ENCODE results near the gene CYP11A1.
"Not testable (repeated sequence)": the region's sequence is repeated elsewhere in the genome, so short reads cannot be mapped to it uniquely, and the experiment has no call there.

CYP11A1 gene

DNA sequence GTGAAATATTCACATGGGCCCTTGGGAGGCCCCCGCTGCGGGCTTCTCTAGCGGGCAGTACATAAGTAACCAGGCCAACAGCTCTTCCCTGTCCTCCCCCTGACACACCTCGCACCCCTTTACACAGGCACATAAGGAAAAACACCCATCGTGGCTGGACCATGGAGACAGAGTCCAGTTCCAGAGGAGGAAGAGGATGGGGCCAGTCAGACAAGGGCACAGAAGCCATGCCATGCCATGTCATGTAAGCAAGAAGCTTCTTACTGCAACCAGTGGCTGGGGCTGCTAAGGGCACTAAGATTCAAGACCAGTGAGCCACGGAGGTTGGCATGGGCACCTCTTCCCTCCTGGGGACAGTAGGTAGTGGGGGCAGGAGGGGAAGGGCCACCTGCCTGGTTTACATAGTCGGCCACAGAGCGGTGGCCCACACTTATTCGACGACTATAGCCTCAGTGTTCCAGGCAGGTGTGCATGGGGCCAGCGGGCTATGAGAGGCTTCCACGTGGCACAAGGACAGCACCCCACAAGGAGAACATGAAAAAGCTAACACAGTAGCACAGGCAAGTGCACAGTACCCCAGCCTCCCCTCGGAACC, 5.7 kb upstream of the CYP11A1 start:
- DNase-seq: no peak

DNA sequence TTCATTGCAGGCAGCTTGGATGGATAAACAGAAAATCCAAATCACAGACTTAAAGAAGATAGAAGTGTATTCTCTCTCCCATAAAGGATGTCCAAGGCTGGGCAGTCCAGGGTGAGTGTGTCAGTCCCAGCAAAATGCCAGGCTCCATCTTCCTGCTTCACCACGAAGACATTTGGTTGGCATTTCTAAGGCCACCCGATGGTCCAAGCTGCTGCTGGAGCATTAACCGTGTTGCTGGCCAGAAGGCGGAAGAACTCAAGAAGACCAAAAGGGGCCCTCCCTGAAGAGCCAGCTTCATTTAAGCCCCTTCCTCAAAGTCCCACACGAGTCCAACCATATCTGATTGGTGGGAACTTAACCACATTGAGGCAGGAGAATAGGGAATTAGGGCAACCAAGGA, 3.0 kb upstream of the CYP11A1 start:
- DNase-seq: no peak

DNA sequence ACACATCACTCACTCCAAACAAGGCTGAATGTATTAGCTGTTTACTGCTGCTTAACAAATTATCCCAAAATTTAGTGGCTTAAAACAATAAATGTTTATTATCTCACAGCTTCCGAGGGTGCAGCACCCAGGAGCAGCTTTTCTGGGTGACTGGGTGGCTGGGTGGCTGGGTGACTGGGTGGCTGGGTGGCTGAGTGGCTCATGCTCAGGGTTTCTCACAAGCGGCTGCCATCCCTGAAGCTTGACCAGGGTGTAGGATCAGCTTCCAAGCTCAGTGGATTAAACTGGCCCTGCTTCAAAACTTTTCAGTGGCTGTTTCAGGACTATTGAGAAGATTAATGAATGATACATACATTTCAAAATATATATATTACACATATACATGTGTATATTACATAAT, 2.3 kb upstream of the CYP11A1 start:
- DNase-seq: no peak

DNA sequence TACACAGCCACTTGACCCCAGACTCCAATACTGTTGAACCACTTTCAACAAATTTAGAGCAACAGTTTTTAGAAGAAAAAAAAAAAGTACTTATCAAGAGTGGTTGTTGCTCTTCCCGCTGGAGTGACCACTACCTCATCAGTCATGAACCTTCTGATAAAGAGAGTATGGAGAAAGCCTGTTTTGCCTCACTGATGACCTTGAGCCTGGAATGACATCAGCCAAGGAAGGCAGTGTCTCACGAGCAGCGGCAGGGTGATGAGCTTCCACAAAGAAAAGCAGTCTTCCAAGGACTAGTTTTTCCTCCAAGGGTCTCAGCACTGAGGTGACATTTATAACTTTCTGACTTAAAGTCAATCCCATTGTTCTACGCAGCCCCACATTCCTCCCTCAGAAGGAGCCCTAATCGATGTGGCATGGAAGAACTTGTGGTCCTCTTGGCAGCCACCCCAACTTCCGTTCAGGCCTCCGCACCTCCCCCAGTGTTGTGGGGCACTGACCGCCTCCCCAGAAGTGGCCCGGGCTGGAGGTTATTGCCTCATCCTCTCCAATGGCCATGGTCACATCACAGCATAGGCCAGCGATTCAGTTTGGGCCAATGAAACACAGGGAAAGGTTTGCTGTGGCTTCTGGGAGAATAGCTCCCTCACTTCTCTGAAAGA, 1.8 kb upstream of the CYP11A1 start:
- no peak for DNase-seq

DNA sequence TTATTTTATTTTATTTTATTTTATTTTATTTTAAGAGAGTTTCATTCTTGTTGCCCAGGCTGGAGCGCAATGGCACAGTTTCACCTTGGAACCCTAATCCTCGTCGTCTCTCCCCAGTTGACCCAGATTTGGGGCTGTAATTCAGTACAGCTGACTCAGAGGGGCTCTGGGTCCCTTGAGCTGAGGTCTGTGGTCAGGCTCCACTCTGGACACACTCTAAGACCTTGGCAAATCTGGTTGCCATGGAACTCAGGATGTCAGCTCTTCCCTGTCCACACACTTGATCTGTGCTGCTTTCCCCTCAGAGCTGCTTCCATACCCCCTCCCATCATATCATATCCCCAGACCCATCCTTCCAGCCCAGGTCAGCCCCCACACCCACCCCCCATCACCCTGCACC, 675 bp upstream of the CYP11A1 start:
- no peak for DNase-seq

DNA sequence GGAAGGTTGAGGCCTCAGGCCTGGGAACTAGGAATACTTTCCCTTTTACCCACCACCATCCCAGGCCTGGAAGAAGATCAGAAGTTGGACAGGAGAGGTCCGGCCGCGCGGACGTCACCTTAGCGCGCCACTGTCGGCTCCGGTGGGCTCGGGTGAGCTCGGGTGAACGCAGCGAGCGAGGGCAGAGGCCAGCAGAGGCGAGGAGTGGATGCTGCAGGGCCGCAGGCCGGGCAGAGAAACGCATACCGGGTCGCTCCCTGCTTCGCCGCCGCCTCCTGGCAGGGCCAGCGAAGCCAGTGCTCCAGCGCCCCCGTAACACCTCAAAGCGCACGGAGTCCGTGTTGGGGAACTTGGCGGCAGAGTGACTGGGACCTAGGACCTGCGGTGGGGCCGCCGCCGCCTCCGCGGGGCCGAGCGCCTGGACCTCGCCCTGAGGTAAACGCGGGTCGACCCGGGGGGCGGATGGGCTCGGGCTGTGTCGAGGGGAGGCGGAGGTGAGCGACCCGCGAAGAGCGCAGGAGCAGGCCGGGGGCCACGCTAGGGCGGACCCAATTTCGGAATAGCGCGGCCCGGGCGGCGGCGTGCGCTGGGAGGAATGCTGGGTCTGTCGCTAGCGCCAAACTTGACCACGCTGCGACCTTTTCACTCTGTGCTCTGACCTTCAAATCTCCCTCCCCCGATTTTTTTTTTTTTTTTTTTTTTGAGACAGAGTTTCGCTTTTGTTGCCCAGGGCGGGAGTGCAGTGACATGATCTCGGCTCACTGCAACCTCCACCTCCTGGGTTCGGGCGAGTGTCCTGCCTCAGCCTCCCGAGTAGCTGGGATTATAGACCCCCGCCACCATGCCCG, 1.6 kb downstream of the CYP11A1 start:
- no peak for DNase-seq

DNA sequence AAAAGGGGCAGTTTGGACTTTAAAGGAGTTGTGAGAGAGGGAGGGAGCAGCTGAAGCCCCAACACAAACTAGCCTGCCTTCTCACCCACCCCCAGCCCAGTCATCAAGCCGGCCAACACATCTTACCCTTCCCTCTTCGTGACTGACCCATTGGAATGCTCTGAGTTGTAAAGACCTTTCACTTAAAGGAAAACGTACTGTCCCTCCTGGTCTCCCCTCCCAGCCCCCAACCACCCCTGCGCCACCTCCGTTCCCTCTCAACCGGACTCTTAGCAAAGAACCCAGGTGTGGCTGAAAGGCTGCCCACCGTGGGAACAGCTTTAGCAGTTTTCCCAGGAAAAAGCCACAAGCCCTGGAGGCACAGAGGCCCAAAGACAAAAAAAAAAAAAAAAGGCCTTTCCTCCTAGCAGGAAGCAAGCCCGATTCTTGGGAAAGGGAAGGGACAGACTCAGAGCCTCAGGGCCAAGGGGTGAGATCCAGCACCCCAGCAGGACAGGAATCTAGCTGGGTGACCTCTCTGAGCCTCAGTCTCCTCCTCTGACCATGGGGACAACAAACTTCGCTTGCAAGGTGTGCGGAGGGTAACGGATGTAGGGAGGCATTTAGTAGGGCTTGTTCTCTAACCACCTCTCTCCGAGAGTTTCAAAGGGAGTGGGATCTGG, 2.4 kb downstream of the CYP11A1 start:
- no peak for DNase-seq

DNA sequence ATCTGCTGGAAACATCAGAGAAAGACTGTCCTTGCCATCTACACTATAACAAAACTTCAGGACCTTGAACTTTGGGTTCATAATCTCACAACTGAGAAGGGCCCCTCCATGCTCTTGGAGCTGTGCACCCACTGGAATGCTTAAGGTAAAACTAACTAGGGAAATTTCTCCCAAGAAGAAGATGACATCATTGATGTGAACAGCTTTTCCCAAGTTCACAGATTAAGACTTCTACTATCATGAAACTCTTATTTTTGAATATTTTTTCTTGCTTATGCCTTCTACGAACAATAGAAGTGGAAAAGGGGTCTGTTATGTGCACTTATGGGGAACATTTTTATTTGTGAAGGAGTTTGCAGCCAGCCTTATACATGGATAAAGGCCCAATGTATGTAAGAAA, 5.0 kb downstream of the CYP11A1 start:
- DNase-seq: no peak

DNA sequence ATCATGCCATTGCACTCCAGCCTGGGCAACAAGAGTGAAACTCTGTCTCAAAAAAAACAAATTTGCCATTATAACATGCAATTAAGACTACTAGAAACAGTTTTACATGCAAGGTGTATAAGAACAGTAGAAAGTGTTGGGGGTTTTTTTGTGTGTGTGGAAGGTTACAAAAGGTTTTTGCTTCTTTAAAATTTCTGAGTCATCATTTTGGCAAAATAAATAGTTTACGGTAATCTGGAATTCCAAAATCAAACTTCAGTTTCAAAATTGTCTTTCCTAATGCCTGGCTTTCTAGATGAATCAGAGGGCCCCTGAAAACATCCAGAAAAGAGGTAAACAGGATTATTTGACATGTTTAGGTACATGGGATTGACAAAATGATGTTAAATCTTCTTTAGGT, 6.6 kb downstream of the CYP11A1 start:
- DNase-seq: not testable (repeated sequence)

DNA sequence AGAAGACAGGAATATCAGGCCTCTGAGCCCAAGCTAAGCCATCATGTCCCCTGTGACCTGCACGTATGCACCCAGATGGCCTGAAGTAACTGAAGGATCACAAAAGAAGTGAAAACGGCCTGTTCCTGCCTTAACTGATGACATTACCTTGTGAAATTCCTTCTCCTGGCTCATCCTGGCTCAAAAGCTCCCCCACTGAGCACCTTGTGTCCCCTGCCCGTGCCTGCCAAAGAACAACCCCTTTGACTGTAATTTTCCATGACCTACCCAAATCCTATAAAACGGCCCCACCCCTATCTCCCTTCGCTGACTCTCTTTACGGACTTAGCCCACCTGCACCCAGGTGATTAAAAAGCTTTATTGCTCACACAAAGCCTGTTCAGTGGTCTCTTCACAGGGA, 8.1 kb downstream of the CYP11A1 start:
- DNase-seq: not testable (repeated sequence)

DNA sequence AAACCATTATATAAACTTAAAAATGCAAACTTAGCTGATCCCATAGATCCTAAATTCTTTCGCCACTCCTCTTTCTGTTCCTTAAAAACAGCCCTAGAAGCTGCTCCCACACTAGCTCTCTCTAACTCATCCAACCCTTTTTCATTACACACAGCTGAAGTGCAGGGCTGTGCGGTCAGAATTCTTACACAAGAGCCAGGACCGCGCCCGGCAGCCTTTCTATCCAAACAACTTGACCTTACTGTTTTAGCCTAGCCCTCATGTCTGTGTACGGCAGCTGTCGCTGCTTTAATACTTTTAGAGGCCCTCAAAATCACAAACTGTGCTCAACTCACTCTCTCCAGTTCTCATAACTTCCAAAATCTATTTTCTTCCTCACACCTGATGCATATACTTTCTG, 9.9 kb downstream of the CYP11A1 start:
- not testable (repeated sequence) for DNase-seq

DNA sequence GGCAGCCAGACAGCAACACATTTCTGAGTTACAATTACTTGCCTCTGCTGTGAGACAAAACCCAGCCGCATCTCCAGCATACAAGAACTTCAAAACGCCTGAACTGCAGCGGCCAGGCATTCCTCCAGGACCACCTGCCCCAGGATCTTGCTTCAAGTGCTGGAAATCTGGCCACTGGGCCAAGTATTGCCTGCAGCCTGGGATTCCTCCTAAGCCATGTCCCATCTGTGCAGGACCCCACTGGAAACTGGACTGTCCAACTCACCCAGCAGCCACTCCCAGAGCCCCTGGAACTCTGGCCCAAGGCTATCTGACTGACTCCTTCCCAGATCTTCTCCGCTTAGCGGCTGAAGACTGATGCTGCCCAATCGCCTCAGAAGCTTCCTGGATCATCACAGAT, 11.4 kb downstream of the CYP11A1 start:
- not testable (repeated sequence) for DNase-seq

DNA sequence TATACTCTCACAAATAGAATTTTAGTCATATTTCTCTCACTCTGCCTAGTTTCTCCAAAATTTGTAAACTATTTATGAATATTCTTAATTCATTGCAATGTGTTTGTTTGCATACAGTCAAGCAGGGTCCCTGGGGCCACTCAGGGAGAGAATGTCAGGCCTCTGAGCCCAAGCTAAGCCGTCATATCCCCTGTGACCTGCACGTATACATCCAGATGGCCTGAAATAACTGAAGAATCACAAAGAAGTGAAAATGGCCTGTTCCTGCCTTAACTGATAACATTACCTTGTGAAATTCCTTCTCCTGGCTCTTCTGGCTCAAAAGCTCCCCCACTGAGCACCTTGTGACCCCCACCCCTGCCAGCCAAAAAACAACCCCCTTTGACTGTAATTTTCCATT, 13.5 kb downstream of the CYP11A1 start:
- not testable (repeated sequence) for DNase-seq

DNA sequence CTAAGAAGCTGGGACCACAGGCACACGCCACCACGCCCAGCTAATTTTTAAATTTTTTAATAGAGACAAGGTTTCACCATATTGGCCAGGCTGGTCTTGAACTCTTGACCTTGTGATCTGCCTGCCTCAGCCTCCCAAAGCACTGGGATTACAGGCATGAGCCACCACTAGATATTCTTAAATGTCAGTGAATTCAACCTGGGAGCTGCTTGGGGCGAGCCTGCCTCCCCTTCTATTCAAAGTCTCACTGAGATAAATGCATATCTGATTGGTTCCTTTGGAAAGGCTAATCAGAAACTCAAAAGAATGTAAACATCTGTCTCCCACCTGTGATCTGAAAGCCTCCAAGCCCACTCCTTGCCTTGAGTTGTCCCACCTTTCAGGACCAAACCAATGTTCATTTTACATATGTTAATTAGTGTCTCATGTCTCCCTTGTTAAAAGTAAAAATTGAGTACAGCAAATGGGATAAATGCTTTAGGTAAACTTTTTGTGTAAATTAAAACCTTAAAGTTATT, 15.0 kb downstream of the CYP11A1 start:
- DNase-seq: no peak

DNA sequence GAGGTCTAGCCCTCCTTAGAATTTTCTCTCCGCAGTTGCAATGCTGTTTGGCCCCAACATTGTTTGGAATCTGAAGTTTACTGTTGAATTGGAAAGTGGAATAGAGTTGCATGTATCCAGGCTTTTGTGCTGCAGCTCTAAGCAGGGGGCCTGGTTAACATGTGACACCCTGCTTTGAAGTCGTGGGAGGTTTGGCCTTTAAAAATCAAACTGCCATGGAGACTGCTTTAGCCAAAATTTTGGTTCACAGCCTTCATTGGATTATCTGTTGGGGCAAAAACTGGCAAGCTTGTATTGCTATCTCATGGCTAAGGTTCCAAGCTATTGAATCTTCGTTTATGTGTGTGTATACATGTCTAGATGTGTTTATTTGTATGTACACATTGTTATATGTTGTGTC, 15.8 kb downstream of the CYP11A1 start:
- no peak for DNase-seq

DNA sequence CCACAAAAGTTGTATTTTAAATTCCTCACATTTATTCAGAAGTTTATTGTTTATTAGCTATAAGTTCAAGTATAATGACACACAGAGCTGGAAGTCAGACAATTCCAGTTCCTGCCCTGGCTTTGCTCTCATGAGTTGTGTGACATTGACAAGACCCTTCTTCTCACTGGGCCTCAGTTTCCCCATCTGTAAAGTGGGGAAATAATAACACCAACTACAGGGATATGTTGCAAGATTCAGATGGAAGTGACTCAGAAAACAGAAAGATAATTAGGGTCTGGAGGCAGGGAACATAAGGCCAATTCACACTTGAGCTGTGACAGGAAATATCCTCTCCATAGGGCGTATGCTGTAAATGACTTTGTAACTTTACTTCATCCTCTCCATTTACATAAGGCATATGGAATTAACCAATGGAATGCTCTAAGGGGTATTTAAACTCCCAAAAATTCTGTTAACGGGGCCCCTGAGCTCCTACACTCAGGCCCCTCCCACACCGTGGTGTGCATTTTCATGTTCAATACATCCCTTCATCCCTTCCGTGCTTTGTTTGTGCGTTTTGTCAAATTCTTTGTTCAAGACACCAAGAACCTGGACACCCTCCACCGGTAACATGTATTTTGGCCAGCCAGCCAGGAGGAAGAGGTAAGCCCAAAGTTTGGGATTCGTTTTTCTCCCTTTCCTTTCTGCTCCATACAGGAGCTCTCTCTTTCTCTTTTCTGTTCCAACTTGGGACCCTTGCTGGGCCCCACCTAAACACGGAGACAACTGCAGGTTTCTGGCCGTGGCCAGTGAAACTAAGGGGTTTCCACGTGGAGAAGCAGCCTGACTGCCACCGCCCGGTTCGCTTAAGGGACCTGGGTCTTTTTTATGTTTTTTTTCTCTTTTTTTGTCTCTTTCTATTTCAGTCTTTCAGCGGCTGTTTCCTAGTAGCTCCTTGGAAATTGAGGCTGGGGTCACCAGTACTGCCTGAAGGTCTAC, 16.9 kb downstream of the CYP11A1 start:
- no peak for DNase-seq

DNA sequence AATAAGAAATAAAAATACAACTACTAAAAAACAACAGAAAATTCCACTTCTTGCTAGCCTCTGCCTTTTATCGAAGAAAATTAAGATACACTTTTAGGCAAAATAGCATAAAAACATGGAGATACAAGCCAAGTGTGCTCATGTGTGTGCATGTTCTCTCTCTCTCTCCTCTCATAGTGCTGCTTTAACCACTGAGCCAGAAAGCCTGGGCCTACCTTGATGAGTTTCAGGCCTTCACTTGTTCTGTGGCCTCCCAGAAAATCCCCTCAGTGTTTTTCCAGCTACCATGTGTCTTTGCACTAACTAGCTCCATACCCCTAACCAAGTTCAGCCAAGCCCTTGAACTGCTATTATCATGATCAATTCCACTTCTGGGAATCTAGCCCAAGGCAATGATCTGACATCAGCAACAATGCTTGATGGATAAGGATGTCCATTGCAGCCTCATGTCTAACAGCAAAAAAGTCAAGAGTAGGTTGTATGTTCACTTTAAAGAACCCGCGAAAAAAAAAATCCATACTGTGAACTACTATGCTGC, 18.1 kb downstream of the CYP11A1 start:
- DNase-seq: no peak

DNA sequence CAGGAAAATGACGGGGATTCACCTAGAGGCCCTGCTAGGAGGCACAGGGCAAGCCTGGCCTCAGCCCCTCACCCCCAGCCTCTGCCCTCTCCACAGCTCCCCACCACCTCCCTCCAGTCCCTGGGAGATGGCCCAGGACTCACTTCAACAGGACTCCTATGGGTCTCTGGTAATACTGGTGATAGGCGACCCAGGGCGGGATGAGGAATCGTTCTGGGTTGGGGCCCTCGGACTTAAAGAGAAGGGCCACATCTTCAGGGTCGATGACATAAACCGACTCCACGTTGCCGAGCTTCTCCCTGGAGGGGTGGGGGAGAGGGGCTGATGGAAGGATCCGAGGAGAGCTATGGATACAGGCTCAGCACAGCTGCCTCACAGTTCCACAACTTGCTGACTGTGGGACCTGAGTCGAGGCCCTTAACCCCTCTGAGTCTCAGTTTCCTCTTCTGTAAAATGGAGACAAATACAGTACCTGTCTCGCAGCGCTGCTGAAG, 19.6 kb downstream of the CYP11A1 start:
- DNase-seq: no peak

DNA sequence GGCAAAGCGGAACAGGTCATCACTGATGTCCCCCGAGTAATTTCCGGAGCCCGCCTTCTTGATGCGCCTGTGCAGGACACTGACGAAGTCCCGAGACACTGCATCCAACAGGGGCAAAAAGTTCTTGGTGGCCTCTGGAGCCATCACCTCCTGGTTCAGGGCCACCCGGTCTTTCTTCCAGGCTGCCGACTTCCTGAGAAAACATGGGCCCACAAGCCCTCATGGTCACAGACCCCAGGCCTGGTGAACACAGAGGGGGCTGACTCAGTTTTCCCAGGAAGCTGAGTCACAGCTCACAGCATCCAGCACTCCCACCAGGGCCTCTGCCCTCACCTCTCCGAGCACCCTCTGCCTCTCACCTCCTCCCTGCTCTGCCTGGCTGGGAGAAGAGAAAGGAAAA, 22.4 kb downstream of the CYP11A1 start:
- DNase-seq: no peak

DNA sequence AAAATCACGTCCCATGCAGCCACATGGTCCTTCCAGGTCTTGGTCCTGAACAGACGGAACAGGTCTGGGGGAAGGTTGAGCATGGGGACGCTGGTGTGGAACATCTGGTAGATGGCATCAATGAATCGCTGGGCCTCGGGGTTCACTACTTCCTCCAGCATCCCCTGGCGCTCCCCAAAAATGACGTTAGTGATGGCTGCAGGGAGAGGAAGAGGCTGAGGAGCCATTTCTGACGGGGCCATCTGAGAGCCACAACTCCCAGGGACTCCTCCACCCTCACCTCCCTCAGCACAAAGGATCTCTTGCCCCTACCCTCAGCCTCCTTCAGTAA, 23.7 kb downstream of the CYP11A1 start:
- no peak for DNase-seq

DNA sequence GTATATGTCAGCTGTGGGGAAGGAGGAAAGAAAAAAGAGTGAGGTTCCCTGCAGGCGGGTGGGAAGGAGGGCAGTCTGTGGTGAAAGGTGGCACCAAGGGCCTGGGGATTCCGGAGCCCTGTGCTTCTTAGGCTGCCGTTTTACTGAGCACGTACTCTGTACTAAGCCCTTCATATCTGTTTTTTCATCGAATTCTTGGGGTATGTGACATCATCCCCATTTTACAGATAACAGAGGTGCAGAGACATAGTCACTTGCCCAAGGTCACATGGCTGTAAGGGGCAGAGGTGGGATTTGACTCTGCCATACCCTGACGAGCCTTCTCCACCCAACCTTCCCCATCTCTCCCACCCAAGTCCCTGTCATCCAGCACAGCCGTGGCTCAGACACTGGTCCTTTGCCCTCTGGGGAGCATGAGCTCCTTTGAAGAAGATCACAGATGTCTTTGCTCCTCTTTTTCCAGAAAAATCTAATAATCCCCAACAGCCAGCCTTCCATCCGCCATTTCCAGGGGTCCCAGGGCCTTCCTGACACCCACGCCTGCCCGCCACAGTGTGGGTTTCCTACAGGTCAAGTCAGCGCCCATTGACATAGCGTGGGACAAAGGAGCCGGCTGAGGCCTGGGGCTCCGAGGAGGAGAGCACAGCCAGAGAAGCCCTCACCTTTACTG, 24.2 kb downstream of the CYP11A1 start:
- no peak for DNase-seq
